Anterior cingulate cortex (tissue), 58 donors: Measurements from ENCODE around the gene ECI1.
"Not testable (repeated sequence)": the region's sequence is repeated elsewhere in the genome, so short reads cannot be mapped to it uniquely, and the experiment has no call there.

ENCODE experiments used
- DNase-seq, 58 donors: peaks; one replicate each; lab custom pipeline; 2025; lab: John Stamatoyannopoulos, UW

ECI1 gene

GRCh38 chr16:2213817-2214718 lies 37.3 kb downstream of the ECI1 start:
- DNase-seq: no peak

- no peak for DNase-seq
Measured at GRCh38 chr16:2212362-2213324, 38.7 kb downstream of the ECI1 start.

- DNase-seq: no peak
Measured at GRCh38 chr16:2211923-2212347, 39.5 kb downstream of the ECI1 start.

DNA sequence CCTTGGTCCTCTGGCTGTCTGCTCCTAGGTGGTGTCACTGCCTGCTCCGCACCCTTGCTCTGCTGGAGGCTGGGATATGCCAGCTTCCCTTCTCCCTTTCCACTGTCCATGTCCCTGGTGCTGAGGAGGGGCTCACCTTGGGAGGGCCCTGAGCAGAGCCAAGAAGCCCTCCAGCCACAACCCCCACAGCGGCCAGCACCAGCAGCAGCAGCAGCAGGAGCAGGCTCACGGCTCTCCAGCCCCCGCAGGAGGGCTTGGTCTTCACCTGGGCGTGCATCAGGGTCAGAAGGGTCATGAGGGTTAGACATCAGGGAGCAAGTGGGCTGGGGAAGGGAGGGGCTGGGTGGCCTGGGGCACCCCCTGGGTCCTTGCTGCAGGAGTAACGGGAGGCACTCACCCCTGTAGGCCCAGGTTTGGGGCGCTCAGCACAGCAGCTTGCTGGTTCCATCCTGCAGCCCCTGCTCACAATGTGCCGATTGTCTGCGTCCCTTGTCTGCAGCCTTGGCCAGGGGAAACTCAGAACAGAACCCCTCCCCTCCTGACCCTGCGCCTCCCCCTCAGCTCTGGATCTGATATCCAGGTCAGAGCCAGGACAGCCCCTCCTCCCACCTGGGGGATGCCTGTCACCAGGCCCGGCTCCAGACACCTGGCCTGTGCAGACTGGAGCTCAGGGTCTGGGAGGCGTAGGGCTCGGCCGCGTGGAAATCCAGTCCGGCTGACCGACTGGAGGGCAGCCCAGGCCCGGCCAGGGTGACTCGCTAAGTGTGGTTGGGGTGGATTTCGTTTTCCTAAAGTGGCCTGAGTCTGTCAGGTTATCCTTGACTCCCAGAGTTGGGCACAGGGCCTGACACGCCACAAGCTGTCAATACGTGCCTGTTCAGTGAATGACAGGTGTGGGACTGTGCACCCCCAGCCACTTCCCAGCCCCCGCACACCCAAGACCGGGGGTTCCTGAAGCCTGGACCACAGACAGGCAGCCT lies 40.7 kb downstream of the ECI1 start, which contains the start of gene BRICD5:
TSS of gene BRICD5 (minus strand) at position 478 of the 980 bp plus-strand sequence. CDS start at position 448, 30 bp downstream.
- DNase-seq: no peak

- no peak for DNase-seq
Measured at GRCh38 chr16:2210009-2210332, 41.4 kb downstream of the ECI1 start.

- no peak for DNase-seq
Measured at GRCh38 chr16:2209258-2210008, 42.0 kb downstream of the ECI1 start.

- no peak for DNase-seq
Measured at GRCh38 chr16:2208772-2209171, 42.6 kb downstream of the ECI1 start.

- DNase-seq: no peak
Measured at GRCh38 chr16:2208308-2208707, 43.1 kb downstream of the ECI1 start.

- no peak for DNase-seq
Measured at GRCh38 chr16:2207872-2208271, 43.5 kb downstream of the ECI1 start.

- DNase-seq: no peak
Measured at GRCh38 chr16:2206780-2207433, 44.5 kb downstream of the ECI1 start.

GRCh38 chr16:2206420-2206779 lies 45.0 kb downstream of the ECI1 start:
- no peak for DNase-seq

GRCh38 chr16:2205967-2206313 lies 45.4 kb downstream of the ECI1 start:
- peak in 4 of 58 donors; percentile 45 to 67 (median 61) for DNase-seq

- DNase-seq: peak; percentile 28 to 95 (median 87)
Measured at GRCh38 chr16:2205104-2205966, 46.1 kb downstream of the ECI1 start, which contains the start of gene MLST8. Gene MLST8, plus strand, starts transcription at chr16:2205454. Its CDS starts 632 bp downstream, at chr16:2206086.

- DNase-seq: no peak
Measured at GRCh38 chr16:2204416-2205103, 46.8 kb downstream of the ECI1 start.

DNA sequence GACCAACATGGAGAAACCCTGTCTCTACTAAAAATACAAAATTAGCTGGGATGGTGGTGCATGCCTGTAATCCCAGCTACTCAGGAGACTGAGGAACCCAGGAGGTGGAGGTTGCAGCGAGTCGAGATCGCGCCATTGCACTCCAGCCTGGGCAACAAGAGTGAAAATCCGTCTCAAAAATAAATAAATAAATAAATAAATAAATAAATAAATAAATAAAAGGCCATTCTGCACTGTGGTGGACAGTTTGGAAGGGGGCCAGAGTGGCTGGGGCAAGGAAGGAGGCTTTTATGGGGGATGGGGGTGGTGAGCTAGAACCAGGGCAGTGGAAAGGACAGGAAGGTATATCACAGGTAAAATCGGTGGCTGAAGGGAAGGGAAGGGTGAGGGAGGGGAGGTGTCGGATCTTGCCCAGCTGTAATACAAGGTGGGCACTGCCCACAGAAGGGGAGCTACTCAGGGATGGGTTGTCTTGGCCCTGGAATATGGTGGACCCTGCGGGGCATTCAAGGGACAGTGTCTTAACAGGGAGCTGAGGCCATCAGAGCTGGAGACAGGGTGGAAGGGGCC lies 48.2 kb downstream of the ECI1 start:
- DNase-seq: not testable (repeated sequence)

DNA sequence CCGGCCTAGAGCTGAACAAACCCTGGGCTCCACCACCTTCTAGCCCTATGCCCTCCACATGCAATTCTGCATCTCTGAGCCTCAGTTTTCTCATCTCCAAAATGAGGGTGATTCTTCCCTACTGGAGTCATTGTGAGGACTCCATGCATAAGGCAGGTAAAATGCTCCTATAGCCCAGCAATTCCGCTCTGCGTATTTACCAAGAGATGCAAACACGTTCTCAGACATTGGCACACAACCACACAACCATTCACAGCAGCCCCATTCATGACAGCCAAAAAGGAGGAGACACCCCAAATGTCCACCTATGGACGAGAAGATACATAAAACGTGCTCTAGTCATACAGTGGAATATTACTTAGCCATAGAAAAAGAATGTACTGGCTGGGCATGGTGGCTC lies 51.1 kb downstream of the ECI1 start:
- DNase-seq: no peak
